Measurements from ENCODE around the gene COX6A2. TPM values are rescaled to one million over a fixed set of nuclear protein-coding genes. Genes with fewer than 3 reads are reported as not detected.

COX6A2 gene
- total RNA-seq, 1 donor from 2014 or later, result not detected

- no peaks in the 10 kb centered on the region for H3K9me3 Mint-ChIP-seq
- no peak for DNase-seq (ENCODE audit: low spot score)
- H3K27ac Mint-ChIP-seq, result no peak overlapping the region
- peaks cover 20% of the 10 kb centered on the region for H3K27me3 Mint-ChIP-seq (ENCODE audit: insufficient read depth)
- peaks cover 13% of the 10 kb centered on the region for H3K4me1 Mint-ChIP-seq (ENCODE audit: low read depth)
- no peak overlapping the region for H3K4me3 Mint-ChIP-seq
- intact Hi-C loops (cut with micrococcal nuclease), result no loop called here
- no peaks in the 10 kb centered on the region for H3K36me3 Mint-ChIP-seq (ENCODE audit: low read depth)
Measured at GRCh38 chr16:31409433-31409832, 18.7 kb downstream of the COX6A2 start.

GRCh38 chr16:31407406-31407805, 20.8 kb downstream of the COX6A2 start:
- Mint-ChIP-seq H3K27me3 (ENCODE audit: insufficient read depth) (peaks cover 16% of the 10 kb centered on the region), H3K27ac (no peak overlapping the region), H3K4me3 (no peak overlapping the region), H3K36me3 (ENCODE audit: low read depth) (no peaks in the 10 kb centered on the region), H3K9me3 (no peaks in the 10 kb centered on the region), H3K4me1 (ENCODE audit: low read depth) (peaks cover 5% of the 10 kb centered on the region)
- no peak for DNase-seq (ENCODE audit: low spot score)
- intact Hi-C loops (cut with micrococcal nuclease), result no loop called here

GRCh38 chr16:31404353-31405064, 23.7 kb downstream of the COX6A2 start:
- no peak overlapping the region for H3K4me3 Mint-ChIP-seq
- no peak for DNase-seq (ENCODE audit: low spot score)
- peaks cover 8% of the 10 kb centered on the region for H3K9me3 Mint-ChIP-seq
- intact Hi-C loops (cut with micrococcal nuclease), result no loop called here
- peaks cover 9% of the 10 kb centered on the region for H3K27me3 Mint-ChIP-seq (ENCODE audit: insufficient read depth)
- H3K27ac Mint-ChIP-seq, result no peak overlapping the region
- peaks cover 17% of the 10 kb centered on the region for H3K4me1 Mint-ChIP-seq (ENCODE audit: low read depth)
- H3K36me3 Mint-ChIP-seq (ENCODE audit: low read depth), result peaks cover 6% of the 10 kb centered on the region

DNA sequence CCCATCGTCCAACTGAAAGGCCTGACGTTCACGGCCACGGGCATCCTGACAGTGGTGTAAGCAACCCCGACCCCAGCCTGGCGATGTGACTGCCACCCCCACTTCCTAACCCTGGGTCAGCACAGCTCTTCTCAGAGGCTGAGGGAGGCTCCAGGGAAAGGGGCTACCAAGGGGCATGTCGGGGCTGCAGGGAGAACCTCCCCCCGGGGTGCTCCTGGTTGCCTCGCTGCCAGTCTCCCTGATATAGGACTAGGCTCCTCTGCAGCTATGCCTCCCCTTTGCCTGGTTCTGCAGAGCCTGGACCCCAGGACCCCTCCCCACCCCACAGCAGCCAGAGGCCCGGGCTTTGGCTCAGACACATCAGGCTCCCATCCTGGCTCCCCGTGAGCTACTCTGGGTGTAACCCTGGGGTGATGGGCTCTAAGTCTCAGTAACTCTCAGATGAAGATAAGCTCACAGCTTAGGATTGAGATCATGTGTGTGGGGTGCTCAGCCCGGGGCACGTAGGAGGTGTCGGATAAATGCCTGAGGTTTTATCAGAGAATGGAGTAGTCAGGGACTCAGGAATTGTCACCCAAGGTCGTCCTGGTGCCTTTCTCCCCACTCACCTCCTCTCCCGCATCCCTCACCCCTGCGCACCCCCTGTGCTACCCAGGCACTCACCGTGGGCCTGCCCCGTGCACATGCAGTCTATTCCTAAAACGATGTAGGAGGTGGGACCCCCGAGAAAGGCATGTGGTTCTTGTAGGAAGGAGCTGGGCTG, 24.4 kb downstream of the COX6A2 start:
- Mint-ChIP-seq H3K27me3 (ENCODE audit: insufficient read depth) (peaks cover 7% of the 10 kb centered on the region), H3K36me3 (ENCODE audit: low read depth) (peaks cover 6% of the 10 kb centered on the region), H3K9me3 (peaks cover 15% of the 10 kb centered on the region), H3K4me1 (ENCODE audit: low read depth) (peaks cover 17% of the 10 kb centered on the region), H3K27ac (no peak overlapping the region), H3K4me3 (no peak overlapping the region)
- no peak for DNase-seq (ENCODE audit: low spot score)
- intact Hi-C loops (cut with micrococcal nuclease), result loop anchor here (2.0 kb wide), 1 partner anchor 17 kb away; no protein-coding TSS in a partner anchor

DNA sequence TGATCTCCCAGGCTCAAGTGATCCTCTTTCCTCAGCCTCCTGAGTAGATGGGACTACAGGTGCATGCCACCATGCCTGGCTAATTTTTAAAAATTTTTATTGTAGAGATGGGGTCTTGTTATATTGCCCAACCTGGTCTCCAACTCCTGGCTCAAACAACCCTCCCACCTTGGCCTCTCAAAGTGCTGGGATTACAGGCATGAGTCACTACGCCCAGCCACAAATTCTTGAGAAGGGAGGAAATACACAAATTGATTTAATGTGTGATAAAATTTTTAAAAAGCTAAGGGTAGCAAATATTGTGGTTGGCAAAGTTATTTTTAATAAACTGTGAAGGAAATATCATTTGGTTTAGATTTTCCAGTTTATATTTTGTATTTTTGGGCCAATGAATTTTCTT, 25.5 kb downstream of the COX6A2 start:
- peaks cover 17% of the 10 kb centered on the region for H3K4me1 Mint-ChIP-seq (ENCODE audit: low read depth)
- peaks cover 17% of the 10 kb centered on the region for H3K9me3 Mint-ChIP-seq
- no peak overlapping the region for H3K27ac Mint-ChIP-seq
- intact Hi-C loops (cut with micrococcal nuclease), result loop anchor here (2.0 kb wide), 1 partner anchor 18 kb away; no protein-coding TSS in a partner anchor
- no peaks in the 10 kb centered on the region for H3K27me3 Mint-ChIP-seq (ENCODE audit: insufficient read depth)
- no peak overlapping the region for H3K4me3 Mint-ChIP-seq
- DNase-seq (ENCODE audit: low spot score), result no peak
- H3K36me3 Mint-ChIP-seq (ENCODE audit: low read depth), result peaks cover 6% of the 10 kb centered on the region

DNA sequence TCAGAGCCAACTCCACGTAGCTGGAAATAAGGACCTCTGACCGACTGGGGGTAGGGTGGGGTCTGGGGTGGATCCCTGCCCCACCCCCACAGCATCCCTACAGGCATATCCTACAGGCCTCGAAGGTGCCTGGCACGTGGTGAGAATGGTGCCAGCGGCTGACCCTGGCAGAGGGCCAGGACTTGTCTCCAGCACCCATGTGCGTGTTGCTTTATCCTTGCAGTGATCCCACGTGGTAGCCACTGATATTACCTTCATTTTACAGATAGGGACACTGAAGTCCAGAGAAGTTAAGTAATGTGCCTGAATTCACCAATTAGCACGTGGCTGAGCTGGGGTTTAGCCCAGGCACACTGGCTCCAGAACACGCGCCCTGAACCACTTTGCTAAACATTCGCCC, 26.7 kb downstream of the COX6A2 start:
- Mint-ChIP-seq H3K4me1 (ENCODE audit: low read depth) (peaks cover 17% of the 10 kb centered on the region), H3K4me3 (no peak overlapping the region), H3K9me3 (peaks cover 17% of the 10 kb centered on the region), H3K27me3 (ENCODE audit: insufficient read depth) (no peaks in the 10 kb centered on the region), H3K27ac (no peak overlapping the region), H3K36me3 (ENCODE audit: low read depth) (peaks cover 6% of the 10 kb centered on the region)
- DNase-seq (ENCODE audit: low spot score), result no peak
- intact Hi-C loops (cut with micrococcal nuclease), result no loop called here

DNA sequence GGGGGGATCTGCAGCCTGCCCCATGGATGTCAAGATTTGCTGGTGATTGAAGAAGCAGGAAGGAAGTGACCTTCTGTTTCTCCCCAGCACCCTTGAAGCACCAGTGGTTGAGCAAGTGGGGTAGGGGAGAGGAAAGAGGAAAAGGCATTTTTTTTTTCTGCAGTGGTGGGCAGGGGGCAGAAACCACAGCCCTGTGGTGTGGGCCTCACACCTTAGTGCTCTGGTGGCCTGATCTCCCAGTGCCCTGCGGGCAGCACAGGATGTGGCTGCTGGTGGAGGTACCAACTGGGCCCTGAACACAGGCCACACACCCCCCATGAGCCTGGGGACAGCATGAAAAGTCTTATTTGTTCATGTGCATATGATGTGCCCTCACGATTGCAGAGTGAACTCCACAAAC, 28.0 kb downstream of the COX6A2 start:
- peaks cover 17% of the 10 kb centered on the region for H3K4me1 Mint-ChIP-seq (ENCODE audit: low read depth)
- no peak overlapping the region for H3K27ac Mint-ChIP-seq
- H3K27me3 Mint-ChIP-seq (ENCODE audit: insufficient read depth), result no peaks in the 10 kb centered on the region
- intact Hi-C loops (cut with micrococcal nuclease), result loop anchor here (1.0 kb wide), 1 partner anchor 14 kb away; no protein-coding TSS in a partner anchor
- H3K36me3 Mint-ChIP-seq (ENCODE audit: low read depth), result peaks cover 6% of the 10 kb centered on the region
- DNase-seq (ENCODE audit: low spot score), result no peak
- H3K4me3 Mint-ChIP-seq, result no peak overlapping the region
- H3K9me3 Mint-ChIP-seq, result peaks cover 17% of the 10 kb centered on the region

GRCh38 chr16:31397701-31398100, 30.5 kb downstream of the COX6A2 start:
- intact Hi-C loops (cut with micrococcal nuclease), result no loop called here
- peaks cover 6% of the 10 kb centered on the region for H3K36me3 Mint-ChIP-seq (ENCODE audit: low read depth)
- H3K4me3 Mint-ChIP-seq, result no peak overlapping the region
- DNase-seq (ENCODE audit: low spot score), result no peak
- peaks cover 5% of the 10 kb centered on the region for H3K27me3 Mint-ChIP-seq (ENCODE audit: insufficient read depth)
- H3K9me3 Mint-ChIP-seq, result peaks cover 17% of the 10 kb centered on the region
- peaks cover 15% of the 10 kb centered on the region for H3K4me1 Mint-ChIP-seq (ENCODE audit: low read depth)
- H3K27ac Mint-ChIP-seq, result no peak overlapping the region

- Mint-ChIP-seq H3K36me3 (ENCODE audit: low read depth) (peaks cover 6% of the 10 kb centered on the region), H3K9me3 (peaks cover 17% of the 10 kb centered on the region), H3K27me3 (ENCODE audit: insufficient read depth) (peaks cover 9% of the 10 kb centered on the region), H3K4me3 (no peak overlapping the region), H3K4me1 (ENCODE audit: low read depth) (peaks cover 12% of the 10 kb centered on the region), H3K27ac (no peak overlapping the region)
- DNase-seq (ENCODE audit: low spot score), result no peak
- intact Hi-C loops (cut with micrococcal nuclease), result no loop called here
Measured at GRCh38 chr16:31397096-31397660, 31.0 kb downstream of the COX6A2 start.

GRCh38 chr16:31395647-31396046, 32.5 kb downstream of the COX6A2 start:
- peaks cover 9% of the 10 kb centered on the region for H3K27me3 Mint-ChIP-seq (ENCODE audit: insufficient read depth)
- no peak overlapping the region for H3K4me3 Mint-ChIP-seq
- no peak for DNase-seq (ENCODE audit: low spot score)
- intact Hi-C loops (cut with micrococcal nuclease), result no loop called here
- peaks cover 6% of the 10 kb centered on the region for H3K36me3 Mint-ChIP-seq (ENCODE audit: low read depth)
- H3K4me1 Mint-ChIP-seq (ENCODE audit: low read depth), result peaks cover 8% of the 10 kb centered on the region
- peaks cover 17% of the 10 kb centered on the region for H3K9me3 Mint-ChIP-seq
- H3K27ac Mint-ChIP-seq, result no peak overlapping the region

DNA sequence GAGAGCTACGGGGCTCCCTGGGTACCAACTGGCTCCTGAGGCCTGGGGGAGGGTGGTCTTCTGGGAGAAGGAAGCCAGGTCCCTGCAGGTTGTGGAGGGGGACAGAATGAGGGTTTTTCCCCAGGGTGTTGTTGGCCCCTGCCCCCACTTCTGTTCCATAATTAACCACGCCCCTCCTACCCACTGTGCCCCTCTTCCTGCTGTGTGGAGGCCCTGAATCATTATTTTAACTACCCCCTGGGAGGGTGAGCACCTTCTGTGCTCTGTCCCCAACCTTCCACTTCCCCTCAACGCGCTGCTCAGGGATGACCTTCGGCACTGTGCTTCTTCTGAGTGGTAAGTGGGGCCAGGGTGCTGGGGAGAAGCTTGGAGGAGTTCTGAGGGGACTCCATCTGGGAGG, 35.1 kb downstream of the COX6A2 start, which contains the start of gene ITGAD:
Gene ITGAD (plus strand): TSS at position 280 of the 400 bp plus-strand sequence. CDS start 26 bp downstream, at position 306.
- Mint-ChIP-seq H3K27me3 (ENCODE audit: insufficient read depth) (peaks cover 23% of the 10 kb centered on the region), H3K4me1 (ENCODE audit: low read depth) (no peaks in the 10 kb centered on the region), H3K4me3 (no peak within 1 kb of the TSS), H3K36me3 (ENCODE audit: low read depth) (no peaks in the 10 kb centered on the region), H3K27ac (no peak within 1 kb of the TSS), H3K9me3 (no peaks in the 10 kb centered on the region)
- DNase-seq (ENCODE audit: low spot score), result no peak
- intact Hi-C loops (cut with micrococcal nuclease), result no loop called here

- Mint-ChIP-seq H3K4me1 (ENCODE audit: low read depth) (peaks cover 21% of the 10 kb centered on the region), H3K36me3 (ENCODE audit: low read depth) (no peaks in the 10 kb centered on the region), H3K27me3 (ENCODE audit: insufficient read depth) (peaks cover 25% of the 10 kb centered on the region), H3K27ac (no peak overlapping the region), H3K4me3 (no peak overlapping the region), H3K9me3 (no peaks in the 10 kb centered on the region)
- DNase-seq (ENCODE audit: low spot score), result no peak
- intact Hi-C loops (cut with micrococcal nuclease), result no loop called here
Measured at GRCh38 chr16:31390504-31391041, 37.6 kb downstream of the COX6A2 start.

GRCh38 chr16:31388535-31388934, 39.6 kb downstream of the COX6A2 start:
- intact Hi-C loops (cut with micrococcal nuclease), result no loop called here

More at GRCh38 chr16:31388535-31388934, 39.6 kb downstream of the COX6A2 start:
- Mint-ChIP-seq H3K27me3 (ENCODE audit: insufficient read depth) (peaks cover 25% of the 10 kb centered on the region), H3K27ac (no peak overlapping the region), H3K4me1 (ENCODE audit: low read depth) (peaks cover 26% of the 10 kb centered on the region), H3K4me3 (no peak overlapping the region), H3K36me3 (ENCODE audit: low read depth) (no peaks in the 10 kb centered on the region), H3K9me3 (no peaks in the 10 kb centered on the region)
- DNase-seq (ENCODE audit: low spot score), result no peak

Data from activated T-helper 1 cell treated with anti-CD3 and anti-CD28 coated beads, Interleukin-12 subunit alpha, Interleukin-12 subunit beta, Interleukin-2, Interleukin-4 antibody, amounts not matched to agents 30 ng/mL and 10 ng/mL and 1 ng/mL, durations not matched to agents 14 hours and 24 hours and 36 hours (primary cell).